GM21825 (cell line): ENCODE data around the gene HTATIP2.
"Not testable (repeated sequence)": the region's sequence is repeated elsewhere in the genome, so short reads cannot be mapped to it uniquely, and the experiment has no call there.

Source experiments
- ATAC-seq: cut with Tn5 transposase; IDR thresholded peaks from one replicate; pipeline ENCODE4 v1.9.1; 2021; ENCODE audit warnings: mild to moderate bottlenecking, moderate library complexity; ENCODE audit not compliant: unreplicated experiment

Gene HTATIP2

GRCh38 chr11:20369826-20370225 is 6.3 kb downstream of the HTATIP2 start:
- ATAC-seq, result no peak

- no peak for ATAC-seq
Measured at GRCh38 chr11:20372081-20372626, 8.6 kb downstream of the HTATIP2 start.

- no peak for ATAC-seq
Measured at GRCh38 chr11:20373147-20373546, 9.6 kb downstream of the HTATIP2 start.

GRCh38 chr11:20373568-20374209 is 10.2 kb downstream of the HTATIP2 start:
- no peak for ATAC-seq

- ATAC-seq, result no peak
Measured at GRCh38 chr11:20374741-20375300, 11.3 kb downstream of the HTATIP2 start.

- no peak for ATAC-seq
Measured at GRCh38 chr11:20376162-20376730, 12.7 kb downstream of the HTATIP2 start.

- not testable (repeated sequence) for ATAC-seq
Measured at GRCh38 chr11:20385996-20386395, 22.5 kb downstream of the HTATIP2 start.

GRCh38 chr11:20387261-20388095 is 24.0 kb downstream of the HTATIP2 start, which contains the start of gene PRMT3:
Gene PRMT3 (plus strand): TSS chr11:20387716. CDS start chr11:20387747, 31 bp downstream.
- peak; percentile 84 for ATAC-seq

- ATAC-seq, result peak; percentile 15
Measured at GRCh38 chr11:20388096-20389055, 24.9 kb downstream of the HTATIP2 start.

GRCh38 chr11:20397281-20397680 is 33.8 kb downstream of the HTATIP2 start:
- ATAC-seq, result peak; percentile 83

GRCh38 chr11:20399498-20399897 is 36.0 kb downstream of the HTATIP2 start:
- ATAC-seq, result no peak

GRCh38 chr11:20403059-20403458 is 39.5 kb downstream of the HTATIP2 start:
- ATAC-seq, result no peak

GRCh38 chr11:20406484-20406883 is 43.0 kb downstream of the HTATIP2 start:
- no peak for ATAC-seq

- ATAC-seq, result no peak
Measured at GRCh38 chr11:20407344-20407743, 43.8 kb downstream of the HTATIP2 start.

GRCh38 chr11:20415432-20415831 is 51.9 kb downstream of the HTATIP2 start:
- ATAC-seq, result no peak

GRCh38 chr11:20417771-20418170 is 54.3 kb downstream of the HTATIP2 start:
- ATAC-seq, result no peak

- no peak for ATAC-seq
Measured at GRCh38 chr11:20421946-20422345, 58.4 kb downstream of the HTATIP2 start.

- no peak for ATAC-seq
Measured at GRCh38 chr11:20429216-20429615, 65.7 kb downstream of the HTATIP2 start.
